ENCODE data around the gene XRCC1.

GRCh38 chr19:43503501-43504425 is 71.6 kb downstream of the XRCC1 start:
- TF ChIP-seq CTCF (IDR thresholded peaks at IDR 0.05) (peak in 2 of 7 experiments; percentile 5 to 10), POLR2A (IDR thresholded peaks at IDR 0.05) (peak; percentile 36 to 72 (median 66))

All from body of pancreas (tissue), 4 donors.